Smooth muscle cell (in vitro differentiated cells): ENCODE data around the gene ENOPH1. TPM values are rescaled to one million over a fixed set of nuclear protein-coding genes. Genes with fewer than 3 reads are reported as not detected.

Experiments used
- DNase-seq: peaks from one replicate; lab custom pipeline; 2025; ENCODE audit not compliant: unreplicated experiment; lab: John Stamatoyannopoulos, UW
- H2AFZ ChIP-seq: fragments of 200-600 bp; sonication (generic); 2 replicates; pipeline ENCODE4 v1.6.0; 2016; ENCODE audit warnings: antibody characterized with exemption, low read depth, mild to moderate bottlenecking
- H3F3A ChIP-seq: fragments of 200-600 bp; sonication (generic); 2 replicates; pipeline ENCODE4 v1.6.0; 2017; ENCODE audit warnings: antibody characterized with exemption, low read depth
- H3K27ac ChIP-seq: fragments of 200-600 bp; sonication (generic); 2 replicates; pipeline ENCODE4 v1.5.1; 2016; ENCODE audit warnings: low read depth, mild to moderate bottlenecking
- H3K27me3 ChIP-seq: fragments of 200-600 bp; sonication (generic); 2 replicates; pipeline ENCODE4 v1.6.1; 2016; ENCODE audit warnings: low read depth, mild to moderate bottlenecking
- H3K36me3 ChIP-seq: fragments of 200-600 bp; sonication (generic); 2 replicates; pipeline ENCODE4 v1.5.1; 2016; ENCODE audit warnings: low read depth
- H3K4me1 ChIP-seq: fragments of 200-600 bp; sonication (generic); 2 replicates; pipeline ENCODE4 v1.5.1; 2016; ENCODE audit warnings: low read depth
- H3K4me2 ChIP-seq: fragments of 200-600 bp; sonication (generic); 2 replicates; pipeline ENCODE4 v1.6.0; 2016; ENCODE audit warnings: mild to moderate bottlenecking
- H3K4me3 ChIP-seq: fragments of 200-600 bp; sonication (generic); 2 replicates; pipeline ENCODE4 v1.5.1; 2016; ENCODE audit warnings: mild to moderate bottlenecking
- H3K79me2 ChIP-seq: fragments of 200-600 bp; sonication (generic); 2 replicates; pipeline ENCODE4 v1.6.0; 2016; ENCODE audit warnings: low read depth, mild to moderate bottlenecking
- H3K9ac ChIP-seq: fragments of 200-600 bp; sonication (generic); 2 replicates; pipeline ENCODE4 v1.6.0; 2016; ENCODE audit warnings: low read depth
- H3K9me3 ChIP-seq: fragments of 200-600 bp; sonication (generic); replicated peaks from 2 replicates; pipeline ENCODE4 v1.5.1; 2016; ENCODE audit warnings: low read depth
- H4K20me1 ChIP-seq: fragments of 200-600 bp; sonication (generic); 2 replicates; pipeline ENCODE4 v1.6.0; 2016; ENCODE audit warnings: low read depth
- CTCF ChIP-seq: fragments of 200-600 bp; sonication (generic); IDR thresholded peaks from 2 replicates; pipeline ENCODE4 v1.5.1; 2017; ENCODE audit warnings: borderline replicate concordance, mild to moderate bottlenecking, antibody characterized with exemption; ENCODE audit not compliant: insufficient read depth, poor library complexity, severe bottlenecking
- WGBS: methylation state at CpG from one replicate; pipeline ENCODE4 v1.1.7; 2016; ENCODE audit warnings: low lambda C conversion rate; 5-methylcytosine and 5-hydroxymethylcytosine counted together
- polyA plus RNA-seq: library from polyadenylated mRNA; unstranded; fragments of >200 nt; fragmentation: Nextera tagmentation; extraction: Ambion mirVana; gene quantifications from 2 replicates; pipeline ENCODE4 v1.2.1, GENCODE V29; 2016
- total RNA-seq: library from RNA; depleted of rRNA; stranded (reverse); fragments of >200 nt; gene quantifications from 2 replicates; pipeline ENCODE4 v1.2.3, GENCODE V29; 2014

ENOPH1 gene
- 39.1 and 54.5 TPM in 2 replicates for total RNA-seq
- 27.4 and 36.2 TPM in 2 replicates for polyA plus RNA-seq

GRCh38 chr4:82430193-82430963 lies at the start of gene ENOPH1, which contains the start of gene HNRNPDL:
ENOPH1 (plus strand) TSS chr4:82430590; CDS start chr4:82430830, 240 bp downstream.
HNRNPDL (minus strand) TSS chr4:82430462; CDS start chr4:82429690, 772 bp downstream.
- H3K79me2 ChIP-seq: peaks cover 85% of the 10 kb centered on the region
- H4K20me1 ChIP-seq: peaks cover 79% of the 10 kb centered on the region
- under 1% methylated on average over 79 of the region's 83 CpGs for WGBS
- H2AFZ ChIP-seq: peak within 1 kb of the TSS; percentile 94
- peaks cover 37% of the 10 kb centered on the region for H3K4me1 ChIP-seq
- H3K27me3 ChIP-seq: no peaks in the 10 kb centered on the region
- DNase-seq: peak; percentile 85
- peak within 1 kb of the TSS; percentile 91 for H3K4me3 ChIP-seq
- TF ChIP-seq CTCF: no peak
- peaks cover 14% of the 10 kb centered on the region for H3K36me3 ChIP-seq
- peak within 1 kb of the TSS; percentile 98 for H3K4me2 ChIP-seq
- H3K27ac ChIP-seq: peak within 1 kb of the TSS; percentile 97
- peak within 1 kb of the TSS; percentile 98 for H3K9ac ChIP-seq
- peaks cover 38% of the 10 kb centered on the region for H3F3A ChIP-seq
- H3K9me3 ChIP-seq: no peaks in the 10 kb centered on the region

GRCh38 chr4:82380831-82381230 lies 49.6 kb upstream of the ENOPH1 start:
- H3K79me2 ChIP-seq: peaks cover 7% of the 10 kb centered on the region
- H4K20me1 ChIP-seq: peaks cover 8% of the 10 kb centered on the region
- H3K9me3 ChIP-seq: no peaks in the 10 kb centered on the region
- H3F3A ChIP-seq: no peaks in the 10 kb centered on the region
- H3K36me3 ChIP-seq: no peaks in the 10 kb centered on the region
- no peak overlapping the region for H3K27ac ChIP-seq
- H3K4me1 ChIP-seq: no peaks in the 10 kb centered on the region
- no peak overlapping the region for H3K9ac ChIP-seq
- no peak overlapping the region for H3K4me3 ChIP-seq
- 90% methylated on average over 4 of the region's 4 CpGs for WGBS
- no peak for DNase-seq
- H3K27me3 ChIP-seq: no peaks in the 10 kb centered on the region
- no peak for TF ChIP-seq CTCF
- no peak overlapping the region for H3K4me2 ChIP-seq
- no peak overlapping the region for H2AFZ ChIP-seq

GRCh38 chr4:82381235-82381634 lies 49.2 kb upstream of the ENOPH1 start:
- H3K27me3 ChIP-seq: no peaks in the 10 kb centered on the region
- no peak overlapping the region for H2AFZ ChIP-seq
- H3K36me3 ChIP-seq: no peaks in the 10 kb centered on the region
- H3K79me2 ChIP-seq: peaks cover 3% of the 10 kb centered on the region
- no peak for DNase-seq
- no peaks in the 10 kb centered on the region for H3K4me1 ChIP-seq
- no peaks in the 10 kb centered on the region for H3K9me3 ChIP-seq
- no peak overlapping the region for H3K27ac ChIP-seq
- no peak overlapping the region for H3K4me3 ChIP-seq
- H4K20me1 ChIP-seq: peaks cover 4% of the 10 kb centered on the region
- WGBS: 97% methylated on average over 3 of the region's 3 CpGs
- no peak for TF ChIP-seq CTCF
- H3K4me2 ChIP-seq: no peak overlapping the region
- H3F3A ChIP-seq: no peaks in the 10 kb centered on the region
- no peak overlapping the region for H3K9ac ChIP-seq
